ENCODE results near the gene PITPNC1.
"Not testable (repeated sequence)": the region's sequence is repeated elsewhere in the genome, so short reads cannot be mapped to it uniquely, and the experiment has no call there.

The PITPNC1 gene

DNA sequence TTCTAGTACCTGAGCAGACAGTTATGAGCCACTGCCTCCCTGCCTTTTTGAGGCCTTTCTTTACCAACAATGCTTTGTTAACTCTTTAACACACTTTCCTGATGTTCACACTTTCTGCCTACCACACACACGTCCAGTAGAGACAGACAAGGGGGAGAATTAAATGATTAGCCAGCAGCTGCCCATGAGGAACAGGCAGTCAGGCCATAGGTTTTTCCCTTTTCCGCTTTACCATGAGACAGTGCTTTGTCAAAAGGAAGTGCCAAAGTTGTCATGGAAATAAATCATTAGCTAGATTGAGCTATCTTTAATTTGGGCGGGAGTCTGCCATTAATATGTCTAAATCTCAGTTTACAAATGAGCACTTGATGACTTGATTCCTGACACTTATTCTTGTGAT, 102.1 kb downstream of the PITPNC1 start:
- in situ Hi-C loops (cut with HindIII; ENCODE audit: low sequenced_read_pairs): no loop called here

DNA sequence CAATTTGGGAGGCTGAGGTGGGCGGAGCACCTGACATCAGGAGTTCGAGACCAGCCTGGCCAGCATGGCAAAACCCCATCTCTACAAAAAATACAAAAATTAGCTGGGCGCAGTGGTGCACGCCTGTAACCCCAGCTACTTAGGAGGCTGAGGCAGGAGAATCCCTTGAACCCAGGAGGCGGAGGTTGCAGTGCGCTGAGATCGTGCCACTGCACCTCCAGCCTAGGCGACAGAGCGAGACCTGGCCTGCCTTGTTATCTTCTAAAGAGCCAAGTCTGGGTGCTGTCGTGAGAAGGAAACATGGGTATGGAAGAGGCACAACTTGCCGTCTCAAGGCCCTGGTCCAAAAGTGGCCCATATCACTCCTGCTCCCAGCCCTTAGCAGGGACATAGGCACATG, 103.9 kb downstream of the PITPNC1 start:
- in situ Hi-C loops (cut with HindIII; ENCODE audit: low sequenced_read_pairs): not testable (repeated sequence)

- in situ Hi-C loops (cut with HindIII; ENCODE audit: low sequenced_read_pairs): no loop called here
Measured at GRCh38 chr17:67481808-67482207, 104.7 kb downstream of the PITPNC1 start.

GRCh38 chr17:67482764-67483163, 105.7 kb downstream of the PITPNC1 start:
- in situ Hi-C loops (cut with HindIII; ENCODE audit: low sequenced_read_pairs): no loop called here

- in situ Hi-C loops (cut with HindIII; ENCODE audit: low sequenced_read_pairs): no loop called here
Measured at GRCh38 chr17:67484261-67484660, 107.2 kb downstream of the PITPNC1 start.

DNA sequence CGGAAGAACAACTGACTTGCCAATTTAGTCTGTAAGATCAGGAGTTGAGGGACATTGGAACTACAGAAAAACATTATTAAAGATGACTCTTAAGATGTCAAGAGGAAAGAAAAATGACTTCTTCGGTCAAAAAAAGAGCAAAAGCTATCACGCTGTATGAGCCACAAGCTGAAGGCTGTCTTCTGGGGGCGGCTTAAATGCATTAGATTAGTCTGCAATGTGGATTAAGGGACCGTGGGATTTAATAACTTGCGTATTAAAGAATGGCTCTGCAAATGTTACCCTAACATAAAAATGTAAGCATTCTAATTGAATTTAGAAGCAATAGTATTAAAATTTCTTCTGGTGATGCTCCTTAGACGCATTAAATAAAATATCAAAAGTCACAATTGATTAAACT, 108.6 kb downstream of the PITPNC1 start:
- in situ Hi-C loops (cut with HindIII; ENCODE audit: low sequenced_read_pairs): loop anchor here (5.0 kb wide), 6 partner anchors 33 to 222 kb away; no protein-coding TSS in a partner anchor

DNA sequence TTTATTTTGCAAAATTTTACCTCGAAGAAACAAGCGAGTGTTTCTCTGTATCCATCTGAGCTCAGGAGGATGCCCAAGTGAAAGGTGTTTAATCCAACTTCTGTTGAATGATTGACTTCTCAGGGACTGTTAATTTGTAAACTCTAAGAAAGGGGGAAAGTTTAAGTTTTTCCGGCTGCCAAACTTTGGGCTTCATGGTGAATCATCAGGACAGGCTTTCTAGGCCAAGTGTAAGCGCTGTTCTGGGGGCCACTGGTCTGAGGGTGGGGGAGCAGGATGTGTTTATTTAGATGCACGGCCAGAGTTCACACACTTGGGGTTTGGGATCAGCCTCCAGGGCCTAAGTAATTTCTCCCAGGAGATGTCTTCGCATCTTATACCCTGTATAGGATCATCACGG, 110.4 kb downstream of the PITPNC1 start:
- in situ Hi-C loops (cut with HindIII; ENCODE audit: low sequenced_read_pairs): loop anchor here (5.0 kb wide), 6 partner anchors 35 to 220 kb away; no protein-coding TSS in a partner anchor

DNA sequence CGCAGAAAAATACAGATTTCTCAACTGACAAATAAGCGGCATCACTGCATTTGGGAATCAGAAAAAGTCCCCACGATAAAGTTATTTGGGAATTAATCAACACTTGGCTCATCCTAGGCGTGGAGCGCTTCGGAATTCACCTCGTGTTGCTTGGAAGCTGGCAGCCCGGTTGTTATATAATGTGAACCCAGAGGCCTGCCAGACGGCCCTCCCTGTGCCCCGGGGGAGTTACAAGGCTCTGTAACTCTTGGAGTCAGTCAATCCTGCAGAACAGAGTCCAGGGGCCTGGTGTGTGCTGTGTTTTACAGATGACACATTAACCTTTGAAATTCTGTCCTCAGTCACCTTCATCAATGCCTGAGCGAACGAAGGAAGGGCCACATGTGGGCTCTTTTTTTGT, 111.1 kb downstream of the PITPNC1 start:
- in situ Hi-C loops (cut with HindIII; ENCODE audit: low sequenced_read_pairs): loop anchor here (5.0 kb wide), 6 partner anchors 36 to 219 kb away; no protein-coding TSS in a partner anchor

DNA sequence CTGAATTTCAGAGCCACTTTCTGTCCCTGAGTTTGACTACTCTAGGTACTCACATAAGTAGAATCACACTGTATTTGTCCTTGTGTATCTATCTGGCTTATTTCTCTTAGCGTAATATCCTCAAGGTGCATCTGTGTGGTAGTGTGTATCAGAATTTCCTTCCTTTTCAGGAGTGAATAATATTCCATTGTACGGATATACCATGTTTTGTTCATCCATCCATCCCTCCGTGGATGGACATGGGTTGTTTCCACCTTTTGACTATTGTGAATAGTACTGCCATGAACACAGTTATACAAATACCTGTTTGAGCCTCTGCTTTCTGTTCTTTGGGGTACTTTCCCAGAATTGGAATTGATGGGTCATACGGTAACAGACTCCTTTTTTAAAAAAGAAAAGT, 111.7 kb downstream of the PITPNC1 start:
- in situ Hi-C loops (cut with HindIII; ENCODE audit: low sequenced_read_pairs): loop anchor here (5.0 kb wide), 6 partner anchors 36 to 219 kb away; no protein-coding TSS in a partner anchor

DNA sequence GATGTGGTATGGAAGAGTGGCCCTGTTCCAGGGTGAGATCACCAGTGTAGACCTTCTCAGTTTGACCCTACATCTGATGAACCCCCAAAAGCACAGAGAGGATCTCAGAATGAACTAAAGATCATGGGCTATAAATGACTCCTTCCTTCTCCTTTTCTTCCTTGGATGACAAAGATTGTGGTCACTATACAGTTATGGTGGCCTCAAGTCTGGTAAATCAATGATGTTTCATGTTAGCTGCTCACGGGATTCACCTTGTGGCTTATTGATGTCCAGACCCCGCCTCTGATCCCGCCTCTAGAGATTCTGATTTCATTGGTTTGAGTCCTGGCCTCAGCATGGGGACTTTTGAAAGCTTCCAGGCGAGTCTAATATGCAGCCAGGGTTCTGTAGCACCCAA, 112.2 kb downstream of the PITPNC1 start:
- in situ Hi-C loops (cut with HindIII; ENCODE audit: low sequenced_read_pairs): loop anchor here (5.0 kb wide), 6 partner anchors 37 to 218 kb away; no protein-coding TSS in a partner anchor

GRCh38 chr17:67490471-67490870, 113.4 kb downstream of the PITPNC1 start:
- in situ Hi-C loops (cut with HindIII; ENCODE audit: low sequenced_read_pairs): no loop called here

DNA sequence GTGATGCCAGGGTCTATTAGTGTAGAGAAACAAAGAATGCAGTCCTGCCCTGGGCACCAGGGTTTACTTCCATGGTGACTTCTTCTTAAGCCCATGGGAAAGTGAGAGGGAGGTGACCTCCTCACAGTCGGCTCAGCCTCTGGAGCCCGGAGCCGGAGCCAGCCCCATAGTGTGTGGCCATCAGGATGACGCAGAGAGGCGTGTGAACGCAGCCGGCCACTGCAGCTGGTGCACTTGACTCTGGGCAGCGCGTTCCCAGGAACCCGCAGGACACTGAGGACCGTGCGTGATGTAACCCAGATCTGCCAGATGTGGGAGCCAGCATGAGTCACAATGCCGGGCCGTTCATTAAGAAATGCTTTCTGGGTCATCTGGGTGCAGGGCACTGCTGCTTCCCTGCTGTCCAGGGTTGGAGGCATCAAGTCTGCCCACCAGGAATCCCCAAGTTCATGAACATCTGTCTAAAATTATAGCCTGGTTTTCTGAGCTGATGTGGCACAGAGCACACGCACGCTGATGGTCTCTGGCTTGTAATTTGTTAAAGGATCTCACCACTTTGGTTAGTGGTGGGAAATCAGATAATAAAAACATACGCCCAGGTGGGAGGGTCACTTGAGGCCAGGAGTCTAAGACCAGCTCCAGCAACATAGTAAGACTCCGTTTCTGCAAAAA, 114.1 kb downstream of the PITPNC1 start:
- in situ Hi-C loops (cut with HindIII; ENCODE audit: low sequenced_read_pairs): no loop called here

DNA sequence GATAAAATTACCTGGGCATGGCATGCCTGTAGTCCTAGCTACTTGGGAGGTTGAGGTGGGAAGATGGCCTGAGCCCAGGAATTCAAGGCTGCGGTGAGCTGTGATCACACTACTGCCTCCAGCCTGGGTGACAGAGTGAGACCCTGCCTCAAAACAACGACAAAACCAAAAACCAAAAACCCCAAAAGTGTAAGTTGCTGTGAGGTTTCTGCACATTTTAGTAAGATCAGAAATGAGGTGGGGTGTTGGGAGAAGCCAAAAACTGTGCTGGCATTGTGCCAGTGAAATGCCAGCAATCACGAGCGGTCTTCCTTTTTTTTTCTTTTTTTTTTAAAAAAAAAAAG, 114.6 kb downstream of the PITPNC1 start:
- in situ Hi-C loops (cut with HindIII; ENCODE audit: low sequenced_read_pairs): no loop called here

GRCh38 chr17:67492251-67492740, 115.2 kb downstream of the PITPNC1 start:
- in situ Hi-C loops (cut with HindIII; ENCODE audit: low sequenced_read_pairs): no loop called here

DNA sequence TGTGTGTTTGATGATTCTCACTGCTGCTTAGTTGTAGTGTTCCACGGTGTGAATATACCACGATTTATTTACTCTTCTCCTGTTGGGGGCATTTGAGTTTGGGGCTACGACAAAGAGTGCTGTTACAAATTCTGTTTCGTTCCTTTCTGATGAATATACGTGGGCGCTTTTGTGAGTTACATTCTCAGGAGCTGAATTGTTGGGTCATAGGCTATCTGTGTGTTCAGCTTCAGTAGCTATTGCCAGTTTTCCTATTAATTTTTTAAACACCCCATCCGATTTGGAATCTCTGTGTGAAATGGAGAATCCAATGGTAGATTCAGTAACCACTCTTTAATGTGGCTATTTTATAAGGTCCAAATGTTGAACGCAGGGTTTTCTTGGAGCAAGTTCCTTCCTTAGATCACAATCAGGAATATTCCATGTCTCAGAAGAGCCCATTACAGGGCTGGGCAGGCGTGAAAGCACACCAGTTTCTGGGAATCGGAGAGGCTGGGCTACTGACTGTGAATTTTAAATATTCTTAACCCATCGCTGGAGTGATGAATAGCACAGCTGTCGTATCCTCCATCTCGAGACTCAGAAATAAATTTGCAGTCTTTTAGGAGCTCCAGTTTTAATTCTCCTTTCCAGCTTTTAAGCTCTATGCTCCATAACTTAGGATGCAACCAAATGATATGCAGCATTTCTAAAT, 115.9 kb downstream of the PITPNC1 start:
- in situ Hi-C loops (cut with HindIII; ENCODE audit: low sequenced_read_pairs): no loop called here

DNA sequence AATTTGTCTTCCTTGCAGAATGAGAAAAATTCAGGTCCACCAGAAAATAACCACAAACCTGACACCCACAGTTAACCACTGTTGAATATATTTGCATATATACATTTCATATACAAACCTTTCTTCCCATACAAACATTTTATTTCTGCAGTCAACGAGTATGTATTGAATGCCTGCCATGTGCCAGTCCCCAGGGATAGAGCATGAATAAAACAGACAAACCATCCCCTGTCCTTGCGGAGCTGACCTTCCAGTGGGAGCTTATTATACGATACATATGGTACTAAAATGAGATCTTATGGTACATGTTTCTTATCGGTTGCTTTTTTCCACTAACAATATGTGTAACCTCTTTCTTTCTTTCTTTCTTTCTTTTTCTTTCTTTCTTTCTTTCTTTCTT, 116.7 kb downstream of the PITPNC1 start:
- in situ Hi-C loops (cut with HindIII; ENCODE audit: low sequenced_read_pairs): no loop called here

GRCh38 chr17:67495534-67495933, 118.5 kb downstream of the PITPNC1 start:
- in situ Hi-C loops (cut with HindIII; ENCODE audit: low sequenced_read_pairs): not testable (repeated sequence)

DNA sequence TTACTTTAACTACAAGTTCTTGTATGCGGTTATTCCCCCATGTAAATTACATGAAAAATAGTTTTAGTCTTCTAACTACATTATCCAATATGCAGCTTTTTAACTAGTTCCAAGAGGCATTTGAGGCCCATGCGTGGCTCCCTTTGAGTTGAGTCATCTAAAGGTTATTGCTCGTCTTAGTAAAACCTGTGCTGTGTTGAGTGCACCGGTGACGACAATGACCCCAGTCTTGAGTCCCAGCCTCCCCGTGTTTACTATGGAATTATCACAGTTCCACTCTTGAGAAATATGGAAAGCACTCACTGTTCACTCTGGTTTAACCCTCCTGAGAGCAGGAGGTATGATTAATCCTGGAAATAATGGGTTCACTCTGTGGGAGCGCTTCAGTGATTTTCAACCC, 119.2 kb downstream of the PITPNC1 start:
- in situ Hi-C loops (cut with HindIII; ENCODE audit: low sequenced_read_pairs): no loop called here

DNA sequence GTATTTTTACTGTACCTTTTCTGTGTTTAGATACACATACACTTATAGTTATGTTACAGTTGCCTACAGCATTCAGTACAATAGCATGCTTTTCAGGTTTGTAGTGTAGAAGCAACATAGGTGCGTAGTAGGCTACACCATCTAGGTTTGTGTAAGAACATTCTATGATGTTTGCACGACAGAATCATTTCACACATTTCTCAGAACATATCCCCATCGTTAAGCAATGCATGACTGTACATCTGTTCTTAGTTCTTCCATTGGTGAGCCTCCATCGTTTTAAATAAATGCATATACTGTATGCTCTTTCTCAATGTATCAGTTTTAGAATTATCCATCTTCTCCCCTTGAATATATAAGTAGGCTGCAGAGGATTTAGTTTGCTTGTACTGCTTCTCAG, 122.6 kb downstream of the PITPNC1 start:
- in situ Hi-C loops (cut with HindIII; ENCODE audit: low sequenced_read_pairs): no loop called here

DNA sequence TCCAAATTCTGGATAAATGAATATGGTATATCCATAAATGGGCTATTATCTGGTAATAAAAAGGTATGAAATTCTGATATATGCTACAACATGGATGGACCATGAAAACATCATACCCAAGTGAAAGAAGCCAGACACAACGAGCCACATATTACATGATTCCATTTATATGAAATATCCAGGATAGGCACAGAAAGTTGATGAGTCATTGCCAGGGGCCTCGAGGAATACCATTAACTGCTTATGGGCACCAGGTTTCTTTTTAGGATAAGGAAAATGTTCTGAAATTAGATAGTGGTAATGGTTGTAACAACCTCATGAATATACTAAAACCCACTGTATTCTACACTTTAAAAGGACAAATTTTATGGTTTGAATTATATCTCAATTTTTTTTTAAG, 123.2 kb downstream of the PITPNC1 start:
- in situ Hi-C loops (cut with HindIII; ENCODE audit: low sequenced_read_pairs): no loop called here

DNA sequence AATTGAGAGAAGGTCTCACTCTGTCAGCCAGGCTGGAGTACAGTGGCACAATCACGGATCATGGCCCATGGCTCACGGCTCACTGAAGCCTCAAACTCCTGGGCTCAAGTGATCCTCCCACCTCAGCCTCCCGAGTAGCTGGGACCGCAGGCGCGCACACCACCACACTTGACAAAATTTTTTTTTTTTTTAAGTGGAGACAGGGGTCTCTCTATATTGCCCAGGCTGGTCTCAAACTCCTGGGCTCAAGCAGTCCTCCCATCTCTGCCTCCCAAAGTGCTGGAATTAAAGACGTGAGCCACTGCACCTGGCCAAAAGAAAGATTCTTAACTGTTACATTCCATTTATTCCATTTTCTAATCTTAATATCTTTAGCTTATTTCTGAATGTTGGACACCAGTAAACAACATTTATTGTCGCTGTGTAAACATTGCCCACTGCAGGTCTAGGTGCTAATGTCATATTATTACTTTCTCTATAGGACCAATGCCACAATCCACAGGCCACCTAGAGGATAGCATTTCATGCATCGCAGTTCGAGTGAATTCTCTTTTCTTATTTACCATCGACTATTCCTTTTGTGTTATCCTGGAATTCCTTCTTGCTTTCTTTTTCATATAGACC, 123.7 kb downstream of the PITPNC1 start:
- in situ Hi-C loops (cut with HindIII; ENCODE audit: low sequenced_read_pairs): no loop called here

- in situ Hi-C loops (cut with HindIII; ENCODE audit: low sequenced_read_pairs): no loop called here
Measured at GRCh38 chr17:67502151-67502550, 125.1 kb downstream of the PITPNC1 start.

All from endothelial cell of hepatic sinusoid (primary cell).